Activated CD4-positive, alpha-beta T cell treated with anti-CD3 and anti-CD28 coated beads, Interleukin-2, amount 50 U/mL, for 1 hour (primary cell): ENCODE results near the gene TACR1.

Source experiments
- DNase-seq: peaks from one replicate; pipeline ENCODE4 v3.0.0-alpha.2; 2020

Gene TACR1

DNA sequence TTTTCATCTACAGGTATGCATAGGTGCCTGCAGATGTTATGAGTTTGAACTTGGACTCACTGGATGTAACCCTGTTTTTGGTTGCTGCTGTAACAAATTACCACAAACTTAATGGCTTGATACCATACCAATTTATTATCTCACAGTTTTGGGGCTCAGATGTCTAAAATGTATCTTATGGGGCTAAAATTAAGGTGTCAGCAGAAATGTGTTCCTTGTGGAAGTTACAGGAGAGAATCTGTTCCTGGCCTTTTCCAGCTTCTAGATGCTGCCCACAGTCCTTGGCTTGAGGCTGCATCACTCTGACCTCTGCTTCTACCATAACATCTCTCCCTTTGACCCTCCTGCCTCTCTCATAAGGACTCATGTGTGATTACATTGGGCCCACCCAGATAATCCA lies 193.3 kb downstream of the TACR1 start:
- DNase-seq: no peak

DNA sequence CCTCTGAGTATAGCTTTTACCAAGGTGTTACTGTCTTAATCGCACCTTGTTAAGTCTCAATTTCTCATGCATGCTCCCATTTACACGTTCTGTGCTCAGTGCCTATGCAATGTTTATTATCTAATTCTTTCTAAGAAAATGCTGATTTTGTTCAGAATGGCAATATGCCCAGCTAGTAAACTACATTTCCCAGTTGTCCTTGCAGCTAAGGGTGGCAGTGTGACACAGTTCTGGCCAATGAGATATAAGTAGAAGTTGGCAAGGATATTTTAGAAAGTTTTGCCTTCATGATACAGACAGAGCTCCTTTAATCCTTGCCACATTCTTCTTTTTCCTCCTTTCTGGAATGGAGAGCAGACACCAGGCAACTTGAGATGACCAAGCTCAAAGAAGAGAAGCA lies 195.5 kb downstream of the TACR1 start:
- DNase-seq: no peak

DNA sequence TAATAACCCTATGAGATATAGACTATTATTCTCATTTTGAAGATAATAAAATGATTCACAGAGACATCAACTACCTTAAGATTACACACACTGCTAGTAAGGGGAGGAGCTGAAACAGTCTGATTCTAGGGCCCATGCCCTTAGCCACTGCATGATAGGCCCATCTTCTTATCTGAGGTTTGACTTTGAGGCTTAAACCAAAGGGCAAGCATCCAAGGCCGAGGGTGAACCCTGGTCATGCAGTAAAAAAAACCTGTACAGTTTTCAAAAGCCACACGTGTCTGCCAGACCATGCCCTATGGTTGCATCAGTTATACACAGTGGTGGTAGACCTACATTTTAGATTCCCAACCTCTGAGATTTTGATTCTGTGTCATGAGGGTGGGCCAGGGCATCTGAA lies 196.0 kb downstream of the TACR1 start:
- DNase-seq: no peak

DNA sequence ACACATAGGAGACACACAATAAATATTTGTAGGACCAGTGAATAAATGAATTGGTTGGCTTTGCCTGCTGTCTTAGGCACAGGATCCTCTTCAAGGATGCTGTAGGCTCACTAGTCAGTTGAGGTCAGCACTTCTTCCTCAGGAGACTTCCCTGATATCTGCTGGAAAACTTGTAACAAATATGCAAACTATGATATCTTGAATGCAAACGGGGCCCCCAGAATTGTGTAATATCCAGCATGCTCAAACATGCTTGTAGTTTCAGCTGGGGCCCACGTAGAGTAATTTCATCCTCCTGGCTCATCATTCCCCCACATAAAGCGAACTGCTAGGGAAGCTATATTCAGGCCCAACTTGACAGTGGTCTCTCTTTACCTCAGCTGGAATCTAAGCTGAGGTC lies 197.3 kb downstream of the TACR1 start:
- no peak for DNase-seq

DNA sequence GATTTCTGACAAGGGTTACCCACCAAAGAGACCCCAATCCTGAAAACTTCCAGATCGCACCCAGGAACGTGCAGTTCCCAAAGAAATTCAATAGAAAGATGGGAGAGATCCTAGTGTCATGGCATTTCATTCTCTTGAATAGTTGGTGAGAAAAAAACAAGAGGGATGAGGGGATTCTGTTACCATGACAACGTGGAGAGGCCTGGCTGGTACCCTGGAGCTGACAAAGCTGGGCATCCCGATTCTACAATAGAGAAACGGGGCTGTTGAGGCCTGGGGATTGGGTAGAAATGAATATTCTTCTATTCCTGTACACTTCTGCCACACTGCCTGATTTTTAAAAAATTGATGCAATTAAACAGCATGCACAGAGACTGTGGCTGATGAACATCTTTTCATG lies 199.9 kb downstream of the TACR1 start:
- DNase-seq: no peak
